IMR-90 (cell line): ENCODE measurements around the gene PIEZO2. TPM values are rescaled to one million over a fixed set of nuclear protein-coding genes. Genes with fewer than 3 reads are reported as not detected.

Source experiments
- ATAC-seq: fragments of 200-7000 bp; cut with Tn5 transposase; 2 replicates; pipeline ENCODE4 v1.9.1; 2020; ENCODE audit warnings: low read depth, mild to moderate bottlenecking, moderate library complexity
- BruUV-seq: library from RNA; stranded (reverse); fragments of 400-500 nt; replicated peaks from 2 replicates; lab custom pipeline; 2021; lab: Mats Ljungman, UMichigan
- CTCF ChIA-PET: fragments of 300-600 bp; formaldehyde crosslinking; extraction: SDS; loops from one replicate; lab custom pipeline; 2021; ENCODE audit warnings: antibody characterized with exemption; lab: Yijun Ruan, JAX
- POLR2A ChIA-PET: fragments of 300-600 bp; sonication (Branson Sonifier 250); formaldehyde crosslinking; loops from one replicate; lab custom pipeline; 2022; ENCODE audit warnings: antibody characterized with exemption; ENCODE audit not compliant: unreplicated experiment; lab: Charles Lee
- DNase-seq: peaks from one replicate; pipeline ENCODE4 v3.0.0; 2013
- H2AFZ ChIP-seq: replicated peaks from 2 replicates; pipeline ENCODE3; 2013; ENCODE audit warnings: low read length, mild to moderate bottlenecking; ENCODE audit not compliant: poor library complexity
- H2AK5ac ChIP-seq: 2 replicates; pipeline ENCODE4 v1.6.1; 2013; ENCODE audit warnings: low read depth, low read length, inconsistent platforms
- H2AK9ac ChIP-seq: replicated peaks from 2 replicates; pipeline ENCODE3; 2013; ENCODE audit warnings: mild to moderate bottlenecking, low read depth, low read length, moderate library complexity; ENCODE audit not compliant: poor library complexity
- H2BK120ac ChIP-seq: 2 replicates; pipeline ENCODE4 v1.6.1; 2013; ENCODE audit warnings: low read depth, low read length, inconsistent platforms
- H2BK15ac ChIP-seq: 3 replicates; pipeline ENCODE4 v1.6.1; 2013; ENCODE audit warnings: low read depth, low read length, inconsistent platforms
- H2BK20ac ChIP-seq: 2 replicates; pipeline ENCODE4 v1.6.1; 2013; ENCODE audit warnings: low read depth, mild to moderate bottlenecking, inconsistent platforms, low read length, moderate library complexity
- H2BK5ac ChIP-seq: 2 replicates; pipeline ENCODE4 v1.6.1; 2013; ENCODE audit warnings: mild to moderate bottlenecking, low read depth, low read length, inconsistent platforms; ENCODE audit not compliant: poor library complexity, severe bottlenecking
- H3K14ac ChIP-seq: replicated peaks from 2 replicates; pipeline ENCODE4 v1.6.1; 2013; ENCODE audit warnings: low read depth, low read length, inconsistent platforms
- H3K18ac ChIP-seq: 2 replicates; pipeline ENCODE4 v1.6.1; 2013; ENCODE audit warnings: low read depth, low read length, control low read depth
- H3K23ac ChIP-seq: 2 replicates; pipeline ENCODE4 v1.6.1; 2013; ENCODE audit warnings: low read depth, low read length, inconsistent platforms
- H3K27ac ChIP-seq: 2 replicates; pipeline ENCODE4 v1.5.1; 2013; ENCODE audit warnings: mild to moderate bottlenecking, control low read depth, low read length; ENCODE audit not compliant: insufficient read depth
- H3K27me3 ChIP-seq: 2 replicates; pipeline ENCODE4 v1.6.1; 2013; ENCODE audit warnings: low read length; ENCODE audit not compliant: control insufficient read depth, insufficient read depth
- H3K36me3 ChIP-seq: 2 replicates; pipeline ENCODE4 v1.6.1; 2013; ENCODE audit warnings: low read length, mixed read lengths; ENCODE audit not compliant: control insufficient read depth, insufficient read depth
- H3K4ac ChIP-seq: 2 replicates; pipeline ENCODE4 v1.6.1; 2013; ENCODE audit warnings: low read depth, low read length, inconsistent platforms
- H3K4me1 ChIP-seq: 2 replicates; pipeline ENCODE4 v1.6.1; 2013; ENCODE audit warnings: low read length, mixed read lengths; ENCODE audit not compliant: control insufficient read depth, insufficient read depth
- H3K4me2 ChIP-seq: 2 replicates; pipeline ENCODE4 v1.6.1; 2013; ENCODE audit warnings: low read depth, mild to moderate bottlenecking, control low read depth, low read length, moderate library complexity
- H3K4me3 ChIP-seq: 2 replicates; pipeline ENCODE4 v1.5.1; 2013; ENCODE audit warnings: low read depth, mild to moderate bottlenecking, control low read depth, low read length, moderate library complexity; ENCODE audit not compliant: insufficient read depth
- H3K56ac ChIP-seq: 2 replicates; pipeline ENCODE4 v1.6.1; 2013; ENCODE audit warnings: low read length, inconsistent platforms; ENCODE audit not compliant: insufficient read depth; ENCODE audit errors: extremely low read depth
- H3K79me1 ChIP-seq, 2 experiments: 2 replicates each; pipeline ENCODE4 v1.6.1; 2013; ENCODE audit warnings: low read length in 2 of 2, inconsistent platforms in 1 of 2, low read depth in 1 of 2
- H3K9ac ChIP-seq: 2 replicates; pipeline ENCODE4 v1.6.1; 2013; ENCODE audit warnings: low read depth, low read length, control low read depth
- H3K9me1 ChIP-seq: 2 replicates; pipeline ENCODE4 v1.6.1; 2013; ENCODE audit warnings: low read length, inconsistent platforms; ENCODE audit not compliant: insufficient read depth
- H3K9me3 ChIP-seq: 2 replicates; pipeline ENCODE4 v1.6.1; 2013; ENCODE audit warnings: low read length; ENCODE audit not compliant: control insufficient read depth, insufficient read depth
- H4K20me1 ChIP-seq: 2 replicates; pipeline ENCODE4 v1.6.1; 2013; ENCODE audit warnings: low read length, inconsistent platforms; ENCODE audit not compliant: insufficient read depth
- H4K5ac ChIP-seq: 2 replicates; pipeline ENCODE4 v1.6.1; 2013; ENCODE audit warnings: mild to moderate bottlenecking, low read depth, low read length, control low read depth
- H4K8ac ChIP-seq, 2 experiments: 2 replicates each; pipeline ENCODE4 v1.6.1; 2013; ENCODE audit warnings: low read depth in 2 of 2, low read length in 2 of 2, control low read depth in 1 of 2, inconsistent platforms in 1 of 2
- H4K91ac ChIP-seq: 2 replicates; pipeline ENCODE4 v1.6.1; 2013; ENCODE audit warnings: low read depth, low read length, inconsistent platforms; ENCODE audit not compliant: insufficient read depth
- MAZ ChIP-seq: IDR thresholded peaks from 2 replicates; pipeline ENCODE4 v1.6.1; 2012; ENCODE audit warnings: low read depth, mild to moderate bottlenecking, low read length, improper control_type of control experiment, moderate library complexity, borderline replicate concordance
- RCOR1 ChIP-seq: IDR thresholded peaks from 2 replicates; pipeline ENCODE4 v1.6.1; 2012; ENCODE audit warnings: mild to moderate bottlenecking, low read length, improper control_type of control experiment; ENCODE audit not compliant: insufficient replicate concordance
- WGBS, 2 experiments: methylation state at CpG; one replicate each; pipeline versions ENCODE4 v1.1.5 to v1.1.7; 2013; ENCODE audit warnings: missing lambda C conversion rate in 2 of 2; ENCODE audit not compliant: insufficient read length in 1 of 2; ENCODE audit errors: extremely low coverage in 2 of 2; 5-methylcytosine and 5-hydroxymethylcytosine counted together
- dilution Hi-C: fragments of 300-500 bp; cut with HindIII; formaldehyde crosslinking; loops from one replicate; pipeline ENCODE4 v1.14.3; 2018; ENCODE audit warnings: low sequenced_read_pairs; ENCODE audit not compliant: unreplicated experiment
- in situ Hi-C: fragments of 300-500 bp; cut with MboI; formaldehyde crosslinking; loops from 3 replicates; pipeline ENCODE4 v1.14.3; 2019; ENCODE audit warnings: low sequenced_read_pairs, inconsistent platforms, mixed read lengths
- intact Hi-C: fragments of 100-400 bp; cut with micrococcal nuclease; formaldehyde crosslinking; loops from 2 replicates; pipeline ENCODE4 v1.10.0; 2022
- polyA plus RNA-seq, 3 experiments: library from polyadenylated mRNA; depleted of rRNA; stranded (reverse); fragments of >200 nt; gene quantifications; 2 replicates each; pipeline ENCODE4 v1.2.3, GENCODE V29; 2012; ENCODE audit warnings: low replicate concordance in 1 of 3
- total RNA-seq: library from RNA; depleted of rRNA; stranded (reverse); fragments of >200 nt; gene quantifications from 2 replicates; pipeline ENCODE4 v1.2.3, GENCODE V29; 2012

The PIEZO2 gene
- total and polyA plus RNA-seq, 2 of the 4 experiments (the other 2 are of a cell fraction), result 2.4 to 4.1 TPM

DNA sequence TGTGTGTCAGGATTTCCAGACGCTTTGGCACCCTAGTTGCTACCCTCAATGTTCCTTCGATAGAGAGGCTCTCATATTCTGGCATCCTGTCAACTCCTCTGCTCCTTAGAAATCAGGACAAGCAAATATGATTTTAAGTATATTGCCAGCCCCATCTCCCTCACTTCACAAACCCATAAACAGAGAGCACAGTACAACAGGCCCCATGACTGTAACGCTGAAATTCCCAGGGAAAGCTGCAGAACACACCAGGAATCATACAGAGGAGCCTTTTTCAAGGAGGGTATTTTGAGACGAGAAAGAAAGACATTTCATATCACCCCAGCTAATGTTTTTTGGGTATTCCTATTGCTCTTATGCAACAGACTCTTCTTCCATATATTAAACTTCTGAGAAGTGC, 460.6 kb downstream of the PIEZO2 start:
- dilution Hi-C loops (no loop called here), intact Hi-C loops (no loop called here), in situ Hi-C loops (no loop called here)
- Histone ChIP-seq H3K56ac (no peak overlapping the region), H4K20me1 (no peaks in the 10 kb centered on the region), H4K91ac (no peak overlapping the region), H2AK9ac (no peak overlapping the region), H2BK20ac (no peak overlapping the region), H2BK120ac (no peak overlapping the region), H2BK15ac (no peak overlapping the region), H2AFZ (no peak overlapping the region), H3K9me1 (no peaks in the 10 kb centered on the region), H3K9ac (no peak overlapping the region), H2BK5ac (no peak overlapping the region), H4K8ac (no peak overlapping the region), H3K23ac (no peak overlapping the region), H3K27ac (no peak overlapping the region), H3K14ac (no peak overlapping the region), H3K4ac (no peak overlapping the region), H3K4me2 (no peak overlapping the region), H4K5ac (no peak overlapping the region), H3K79me1 (no peaks in the 10 kb centered on the region), H3K18ac (no peak overlapping the region), H3K4me3 (no peak overlapping the region), H3K9me3 (no peaks in the 10 kb centered on the region), H2AK5ac (no peak overlapping the region), H3K27me3 (no peaks in the 10 kb centered on the region), H3K4me1 (no peaks in the 10 kb centered on the region), H3K36me3 (peaks cover 6% of the 10 kb centered on the region; the same call in 1 of the 2 replicates)
- no TSS peak for BruUV-seq
- no peak for ATAC-seq
- CTCF ChIA-PET, result no interaction called here
- TF ChIP-seq RCOR1, result no peak
- no peak for TF ChIP-seq MAZ
- no peak for DNase-seq
- WGBS, 2 experiments, result 60% methylated on average over 1 of the region's 4 CpGs; no CpG with 5 or more reads in 1 of the 2 experiments
- POLR2A ChIA-PET, result no interaction called here
